Measurements from ENCODE around the gene TSHZ1.

Gene TSHZ1

GRCh38 chr18:75241705-75242104 is 31.1 kb downstream of the TSHZ1 start:
- no peak for DNase-seq

GRCh38 chr18:75244351-75245313 is 34.0 kb downstream of the TSHZ1 start:
- DNase-seq: peak in 4 of 51 donors; percentile 24 to 29 (median 26)

GRCh38 chr18:75246721-75247610 is 36.4 kb downstream of the TSHZ1 start:
- peak in 5 of 51 donors; percentile 27 to 65 (median 38) for DNase-seq

GRCh38 chr18:75247611-75248421 is 37.2 kb downstream of the TSHZ1 start:
- peak in 1 of 51 donors; percentile 64 for DNase-seq

- DNase-seq: peak in 3 of 51 donors; percentile 8 to 42 (median 10)
Observed at GRCh38 chr18:75248426-75249174, 38.0 kb downstream of the TSHZ1 start.

- DNase-seq: no peak
Observed at GRCh38 chr18:75249175-75249518, 38.5 kb downstream of the TSHZ1 start.

- DNase-seq: no peak
Observed at GRCh38 chr18:75249672-75250470, 39.3 kb downstream of the TSHZ1 start.

DNA sequence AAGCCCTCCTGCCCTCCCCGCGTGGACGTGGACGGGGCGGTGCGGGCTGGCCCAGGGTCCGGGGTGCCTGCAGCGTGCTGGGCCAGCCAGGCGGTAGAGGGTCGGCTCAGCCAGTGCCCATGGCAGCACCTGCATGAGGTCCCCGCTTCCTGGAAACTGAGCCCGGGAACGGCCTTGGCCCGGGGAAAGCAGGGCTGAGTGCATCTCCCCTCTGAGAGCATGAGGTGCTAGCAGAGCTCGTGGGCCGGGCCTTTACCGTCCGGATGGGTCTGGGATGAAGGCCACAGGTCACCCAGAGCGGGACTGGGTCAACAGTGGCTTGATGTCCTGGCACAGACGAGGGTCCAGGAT is 39.8 kb downstream of the TSHZ1 start:
- DNase-seq: no peak

GRCh38 chr18:75251466-75251865 is 40.9 kb downstream of the TSHZ1 start:
- DNase-seq: no peak

DNA sequence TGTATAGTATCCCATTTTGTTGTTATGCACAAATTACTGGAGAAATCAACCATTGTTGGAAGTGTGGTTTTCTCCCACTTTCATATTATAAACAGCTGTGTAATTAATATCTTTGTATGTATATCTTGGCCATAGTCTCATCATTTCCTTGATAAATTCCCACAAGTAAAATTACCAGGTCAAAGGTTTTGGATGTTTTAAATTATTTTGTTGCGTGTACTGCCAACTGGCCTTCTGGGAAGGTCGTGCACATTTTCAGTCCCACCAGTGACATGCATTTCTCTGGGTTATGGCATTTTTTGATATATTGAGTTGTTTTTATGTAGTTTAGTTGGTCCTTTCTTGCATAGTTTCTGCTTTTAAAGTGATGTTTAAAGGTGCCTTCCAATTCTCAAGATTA is 41.5 kb downstream of the TSHZ1 start:
- DNase-seq: no peak

DNA sequence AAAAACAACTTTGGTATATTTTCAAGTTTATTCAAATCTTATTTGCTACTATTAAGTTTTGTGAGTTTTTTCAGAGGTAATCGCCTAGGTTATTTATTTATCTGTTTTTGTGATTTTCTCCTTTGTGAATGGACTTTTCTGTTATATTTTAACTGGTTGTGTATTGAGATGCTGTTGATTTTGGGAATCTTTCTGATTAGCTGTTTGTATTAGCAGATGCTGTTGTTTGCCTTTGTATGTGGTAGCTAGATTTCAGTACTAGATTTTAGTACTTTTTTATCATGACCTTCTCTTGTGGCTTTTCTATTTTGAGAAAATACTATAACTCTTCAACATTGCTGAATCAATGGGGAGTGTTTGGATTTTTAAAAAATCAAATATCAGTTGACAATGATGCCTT is 42.4 kb downstream of the TSHZ1 start:
- no peak for DNase-seq

DNA sequence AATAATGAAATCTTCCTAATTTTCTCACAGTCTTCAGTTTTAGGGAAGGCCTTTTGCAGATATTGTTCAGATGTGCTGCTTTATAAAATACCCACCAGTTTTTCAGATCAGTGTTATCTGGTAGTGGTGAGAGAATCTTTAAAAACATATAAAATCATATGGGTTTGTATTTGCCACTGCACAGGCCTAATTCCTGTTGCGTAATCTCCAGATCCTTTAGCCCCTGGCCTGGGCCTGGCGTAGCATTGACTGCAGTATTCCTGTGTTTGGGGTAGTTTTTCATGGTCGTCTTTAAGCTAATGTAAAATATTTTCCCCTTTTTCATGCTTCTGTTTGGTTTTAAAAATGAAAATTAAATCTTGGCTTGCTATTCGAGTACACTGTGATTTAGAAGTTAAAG is 43.2 kb downstream of the TSHZ1 start:
- no peak for DNase-seq

DNA sequence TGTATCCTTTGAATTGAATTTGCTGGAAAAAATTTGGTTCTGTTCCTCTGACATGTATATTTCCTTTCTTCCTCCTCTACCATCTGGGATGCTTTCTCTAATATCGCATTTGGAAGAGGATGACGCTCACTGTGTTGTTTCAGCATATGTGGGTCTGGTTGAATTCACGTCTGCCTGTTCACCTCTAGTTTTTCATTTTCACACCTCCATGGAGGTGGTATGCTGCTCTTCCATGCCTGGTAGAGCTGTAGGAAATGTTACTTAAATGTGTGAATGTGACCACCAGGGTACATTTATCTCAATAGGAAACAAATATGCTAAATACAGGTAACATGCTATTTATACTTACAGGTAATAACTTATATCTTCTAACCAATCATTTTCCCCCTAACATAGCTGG is 44.5 kb downstream of the TSHZ1 start:
- no peak for DNase-seq

DNA sequence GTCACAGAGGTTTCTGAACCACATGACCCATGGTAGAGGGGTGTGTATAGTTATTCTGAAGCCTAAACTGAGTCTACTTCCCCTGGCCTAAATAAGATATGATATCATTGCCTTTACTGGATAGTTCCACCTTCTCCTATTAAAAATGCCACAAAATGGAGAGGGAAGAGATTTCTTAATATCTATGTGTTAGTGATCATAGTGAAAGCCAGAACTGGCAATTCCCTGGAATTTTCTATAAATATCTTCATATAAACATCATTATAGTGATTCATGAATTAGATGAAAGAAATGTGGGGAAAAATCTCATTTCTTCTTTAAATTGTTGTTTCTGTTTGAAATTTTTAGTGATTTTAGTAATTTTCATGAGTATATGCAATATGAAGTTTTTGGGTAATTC is 45.8 kb downstream of the TSHZ1 start:
- DNase-seq: no peak

DNA sequence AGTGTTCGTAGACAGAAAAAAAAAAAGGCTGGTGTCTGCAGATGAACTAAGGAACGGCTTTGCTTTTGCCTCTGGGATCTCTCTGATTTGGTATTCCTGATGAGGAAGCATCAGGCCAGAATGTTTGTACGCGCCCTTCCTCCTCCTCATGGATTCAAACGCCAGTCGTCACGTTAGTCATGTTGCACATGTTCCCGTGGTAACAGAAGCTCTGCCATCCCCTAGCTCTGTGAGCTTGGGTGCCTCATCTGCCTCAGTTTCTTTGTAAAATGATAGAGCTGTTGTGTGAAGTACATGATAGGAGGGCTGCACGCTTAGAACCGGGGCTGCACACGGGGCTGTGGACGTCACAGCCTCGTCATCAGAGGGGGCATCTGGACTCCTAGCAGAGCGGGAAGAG is 47.0 kb downstream of the TSHZ1 start:
- peak in 2 of 51 donors; percentile 22 to 24 for DNase-seq

- DNase-seq: no peak
Observed at GRCh38 chr18:75261430-75262223, 51.0 kb downstream of the TSHZ1 start.

DNA sequence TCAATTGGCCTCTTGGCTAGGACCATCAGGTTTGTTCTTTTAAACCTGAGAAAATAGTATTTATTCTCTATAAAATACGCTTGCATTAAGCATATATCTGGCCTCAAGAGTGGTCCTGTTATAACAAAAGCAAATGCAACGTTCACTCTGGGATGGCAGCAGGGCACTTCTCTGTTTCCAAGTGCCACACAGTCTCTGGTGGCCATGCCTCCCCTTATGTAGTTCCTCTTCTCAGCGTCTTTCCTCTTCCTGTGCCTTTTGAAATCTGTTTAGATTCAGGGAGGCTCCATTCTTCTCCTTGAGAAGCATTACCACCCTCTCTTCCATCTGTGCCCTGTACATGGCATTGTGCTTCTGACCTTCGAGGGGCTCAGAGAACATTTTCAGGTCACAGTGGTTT is 51.9 kb downstream of the TSHZ1 start:
- DNase-seq: no peak

- no peak for DNase-seq
Observed at GRCh38 chr18:75264195-75264594, 53.6 kb downstream of the TSHZ1 start.

Data from hypothalamus (tissue), 51 donors.